Heart left ventricle (tissue), 13 donors: Measurements from ENCODE around the gene ERP29.

Experiments
- POLR2A ChIP-seq, 2 donors: fragments of 450-650 bp; IDR thresholded peaks; one replicate each; pipeline ENCODE4 v1.6.1; 2017; ENCODE audit warnings: antibody characterized with exemption in 2 of 2, mild to moderate bottlenecking in 2 of 2, moderate library complexity in 2 of 2
- TF ChIP-seq, protein P1 (sequence below), 12 donors: fragments of 200-600 bp; sonication (generic) in 4 of 12; IDR thresholded peaks; one replicate each; pipeline versions ENCODE4 v1.5.0 to v1.8.0; 2018 to 2022; ENCODE audit warnings: antibody characterized with exemption in 12 of 12, mild to moderate bottlenecking in 5 of 12
- donor health status: ischemic (EF 13 %, LVEDD 7.1; RV severe dilation, severe dysfunction).
- donor health status: DM: no; HTN: yes; CAD: no.
- donor health status: DM: no; HTN: no; CAD: no.
- donor health status: ischemic (EF 25% LVEDD 6.9; RV normal size, moderate dysfunction).
- donor health status: ischemic (EF 25% LVEDD 5.7; RV mildly dilated, moderate dysfunction).
- donor health status: ischemic (EF 35%, LVEDD 5.7; RV mildly dilated, moderate dysfunction).
- donor health status: nonischemic (EF 11% LVEDD 7.7; RV severe dilation, severe dysfunction).
- donor health status: DM: yes; HTN: yes; CAD: no.
- donor health status: PGD.
- donor health status: ischemic (EF 29% LVEDD 5.4; RV normal size, mild dysfunction).
- donor health status: nonischemic (EF 23%, LVEDD 6.1; RV moderate dilation, normal function).

DNA sequence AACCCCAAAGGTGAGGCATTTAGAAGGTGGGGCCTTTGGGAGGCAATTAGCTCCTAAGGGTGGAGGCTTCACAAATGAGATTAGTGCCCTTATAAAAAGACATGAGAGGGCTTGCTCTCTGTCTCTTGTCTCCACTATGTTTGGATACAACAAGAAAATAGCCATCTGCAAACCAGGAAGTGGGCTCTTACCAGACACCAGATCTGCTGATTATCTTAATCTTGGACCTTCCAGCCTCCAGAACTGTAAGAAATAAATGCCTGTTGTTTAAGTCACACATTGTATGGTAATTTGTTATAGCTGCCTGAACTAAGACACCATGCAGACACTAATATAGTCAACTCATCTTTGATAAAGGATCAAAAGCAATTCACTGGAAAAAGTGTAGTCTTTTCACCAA lies 34.7 kb upstream of the ERP29 start:
- TF ChIP-seq, protein P1, sequence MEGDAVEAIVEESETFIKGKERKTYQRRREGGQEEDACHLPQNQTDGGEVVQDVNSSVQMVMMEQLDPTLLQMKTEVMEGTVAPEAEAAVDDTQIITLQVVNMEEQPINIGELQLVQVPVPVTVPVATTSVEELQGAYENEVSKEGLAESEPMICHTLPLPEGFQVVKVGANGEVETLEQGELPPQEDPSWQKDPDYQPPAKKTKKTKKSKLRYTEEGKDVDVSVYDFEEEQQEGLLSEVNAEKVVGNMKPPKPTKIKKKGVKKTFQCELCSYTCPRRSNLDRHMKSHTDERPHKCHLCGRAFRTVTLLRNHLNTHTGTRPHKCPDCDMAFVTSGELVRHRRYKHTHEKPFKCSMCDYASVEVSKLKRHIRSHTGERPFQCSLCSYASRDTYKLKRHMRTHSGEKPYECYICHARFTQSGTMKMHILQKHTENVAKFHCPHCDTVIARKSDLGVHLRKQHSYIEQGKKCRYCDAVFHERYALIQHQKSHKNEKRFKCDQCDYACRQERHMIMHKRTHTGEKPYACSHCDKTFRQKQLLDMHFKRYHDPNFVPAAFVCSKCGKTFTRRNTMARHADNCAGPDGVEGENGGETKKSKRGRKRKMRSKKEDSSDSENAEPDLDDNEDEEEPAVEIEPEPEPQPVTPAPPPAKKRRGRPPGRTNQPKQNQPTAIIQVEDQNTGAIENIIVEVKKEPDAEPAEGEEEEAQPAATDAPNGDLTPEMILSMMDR (IDR thresholded peaks at IDR 0.05) = no peak
- no peak for TF ChIP-seq POLR2A (IDR thresholded peaks at IDR 0.05)
